ENCODE results near the gene CRYL1.

The CRYL1 gene

DNA sequence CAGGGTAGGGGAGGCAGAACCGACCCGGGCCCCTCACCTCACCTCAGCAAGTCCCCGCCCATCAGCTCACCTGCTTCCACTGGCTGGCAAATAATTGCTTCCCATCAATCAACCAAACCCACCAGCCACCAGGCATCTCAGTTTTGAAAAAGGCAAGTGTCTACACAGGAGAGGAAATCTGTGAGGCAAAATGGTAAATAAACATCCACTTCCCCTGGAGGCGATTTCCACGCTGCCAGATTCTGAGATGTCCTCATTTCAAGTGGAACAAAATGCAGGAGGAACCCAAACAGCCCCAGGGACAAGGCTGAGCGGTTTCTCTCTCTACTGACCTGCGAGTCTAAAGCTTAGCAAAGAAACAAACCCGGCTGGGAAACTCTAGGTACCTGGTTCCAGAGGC, 117.5 kb downstream of the CRYL1 start:
- Histone ChIP-seq H3K4me1 (ENCODE audit: low read length) (peaks cover 9% of the 10 kb centered on the region), H3K36me3 (replicated peaks; ENCODE audit: insufficient read depth, low read length) (no peaks in the 10 kb centered on the region), H4K20me1 (ENCODE audit: insufficient read depth, low read length) (no peaks in the 10 kb centered on the region), H3K27ac (ENCODE audit: low read length) (no peak overlapping the region), H2AFZ (ENCODE audit: low read length) (no peak overlapping the region), H3K9me3 (replicated peaks; ENCODE audit: insufficient read depth, low read length) (no peaks in the 10 kb centered on the region), H3K9ac (ENCODE audit: low read length) (no peak overlapping the region), H3K4me2 (ENCODE audit: low read depth, low read length) (no peak overlapping the region), H3K4me3 (ENCODE audit: low read length) (no peak overlapping the region), H3K9me2 (replicated peaks; ENCODE audit: insufficient read depth, low read length) (no peaks in the 10 kb centered on the region), H3K79me2 (ENCODE audit: low read length) (no peaks in the 10 kb centered on the region), H3F3A (ENCODE audit: insufficient read depth, low read length) (0 out of 2 replicates have a peak, but pooled peaks cover 2% of the 10 kb centered on the region), H3K27me3 (replicated peaks; ENCODE audit: insufficient read depth, low read length) (no peaks in the 10 kb centered on the region)
- DNase-seq: no peak
- TF ChIP-seq, protein P1, sequence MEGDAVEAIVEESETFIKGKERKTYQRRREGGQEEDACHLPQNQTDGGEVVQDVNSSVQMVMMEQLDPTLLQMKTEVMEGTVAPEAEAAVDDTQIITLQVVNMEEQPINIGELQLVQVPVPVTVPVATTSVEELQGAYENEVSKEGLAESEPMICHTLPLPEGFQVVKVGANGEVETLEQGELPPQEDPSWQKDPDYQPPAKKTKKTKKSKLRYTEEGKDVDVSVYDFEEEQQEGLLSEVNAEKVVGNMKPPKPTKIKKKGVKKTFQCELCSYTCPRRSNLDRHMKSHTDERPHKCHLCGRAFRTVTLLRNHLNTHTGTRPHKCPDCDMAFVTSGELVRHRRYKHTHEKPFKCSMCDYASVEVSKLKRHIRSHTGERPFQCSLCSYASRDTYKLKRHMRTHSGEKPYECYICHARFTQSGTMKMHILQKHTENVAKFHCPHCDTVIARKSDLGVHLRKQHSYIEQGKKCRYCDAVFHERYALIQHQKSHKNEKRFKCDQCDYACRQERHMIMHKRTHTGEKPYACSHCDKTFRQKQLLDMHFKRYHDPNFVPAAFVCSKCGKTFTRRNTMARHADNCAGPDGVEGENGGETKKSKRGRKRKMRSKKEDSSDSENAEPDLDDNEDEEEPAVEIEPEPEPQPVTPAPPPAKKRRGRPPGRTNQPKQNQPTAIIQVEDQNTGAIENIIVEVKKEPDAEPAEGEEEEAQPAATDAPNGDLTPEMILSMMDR (IDR thresholded peaks at IDR 0.05; ENCODE audit: low read length): no peak
- TF ChIP-seq EZH2 (optimal IDR thresholded peaks at IDR 0.05; ENCODE audit: low read depth, low read length): no peak
- TF ChIP-seq EZH2phosphoT487 (IDR thresholded peaks at IDR 0.05; ENCODE audit: low read length): no peak

DNA sequence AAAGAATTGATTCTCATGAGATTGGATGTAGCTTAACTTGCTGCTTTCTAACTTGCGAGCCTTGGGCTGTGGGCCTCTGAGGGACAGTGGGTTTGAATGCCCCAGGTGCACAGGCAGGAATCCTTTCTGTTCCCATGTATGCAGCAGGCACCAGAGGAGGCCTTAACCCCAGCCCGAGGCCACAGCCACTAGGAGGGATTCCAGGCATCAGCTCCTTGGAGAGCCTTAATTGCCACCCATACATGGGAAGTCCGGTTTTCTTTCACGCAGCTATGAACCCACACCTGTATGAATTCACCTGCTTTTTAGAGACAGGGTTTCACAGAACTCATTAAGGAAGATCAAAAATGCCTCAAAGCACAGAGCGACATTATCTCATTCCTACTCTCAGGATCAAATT, 117.9 kb downstream of the CRYL1 start:
- H3K4me2 ChIP-seq (ENCODE audit: low read depth, low read length): no peak overlapping the region
- no peak overlapping the region for H3K4me3 ChIP-seq (ENCODE audit: low read length)
- H3K79me2 ChIP-seq (ENCODE audit: low read length): no peaks in the 10 kb centered on the region
- TF ChIP-seq EZH2phosphoT487 (IDR thresholded peaks at IDR 0.05; ENCODE audit: low read length) (no peak), EZH2 (optimal IDR thresholded peaks at IDR 0.05; ENCODE audit: low read depth, low read length) (no peak)
- TF ChIP-seq, protein P1 (IDR thresholded peaks at IDR 0.05; ENCODE audit: low read length): no peak
- peaks cover 9% of the 10 kb centered on the region for H3K4me1 ChIP-seq (ENCODE audit: low read length)
- H2AFZ ChIP-seq (ENCODE audit: low read length): no peak overlapping the region
- no peaks in the 10 kb centered on the region for H3K27me3 ChIP-seq (replicated peaks; ENCODE audit: insufficient read depth, low read length)
- H3K36me3 ChIP-seq (replicated peaks; ENCODE audit: insufficient read depth, low read length): no peaks in the 10 kb centered on the region
- no peaks in the 10 kb centered on the region for H4K20me1 ChIP-seq (ENCODE audit: insufficient read depth, low read length)
- H3K27ac ChIP-seq (ENCODE audit: low read length): no peak overlapping the region
- no peaks in the 10 kb centered on the region for H3K9me3 ChIP-seq (replicated peaks; ENCODE audit: insufficient read depth, low read length)
- no peak for DNase-seq
- 0 out of 2 replicates have a peak, but pooled peaks cover 2% of the 10 kb centered on the region for H3F3A ChIP-seq (ENCODE audit: insufficient read depth, low read length)
- H3K9me2 ChIP-seq (replicated peaks; ENCODE audit: insufficient read depth, low read length): no peaks in the 10 kb centered on the region
- no peak overlapping the region for H3K9ac ChIP-seq (ENCODE audit: low read length)

DNA sequence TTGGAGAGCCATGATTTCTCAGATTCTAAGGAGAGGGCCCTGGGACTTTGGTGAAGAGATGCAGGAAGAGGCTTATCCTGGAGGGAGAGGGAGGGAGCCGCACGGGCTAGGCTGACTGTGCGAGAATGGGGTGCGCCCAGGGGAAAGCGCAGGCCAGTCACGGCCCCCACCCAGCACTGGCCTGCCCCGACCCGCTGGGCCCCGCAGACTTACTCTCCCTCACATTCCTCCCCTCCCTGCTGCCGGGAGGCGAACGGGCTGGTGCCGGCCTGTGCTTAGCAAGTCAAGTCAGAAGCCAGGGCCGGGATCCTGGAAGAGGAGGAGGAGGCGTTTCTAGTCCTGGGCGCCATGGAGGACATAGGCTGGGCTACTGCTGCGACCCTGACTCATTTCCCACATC, 120.0 kb downstream of the CRYL1 start:
- Histone ChIP-seq H4K20me1 (ENCODE audit: insufficient read depth, low read length) (no peaks in the 10 kb centered on the region), H3K27me3 (replicated peaks; ENCODE audit: insufficient read depth, low read length) (no peaks in the 10 kb centered on the region), H3K9me2 (replicated peaks; ENCODE audit: insufficient read depth, low read length) (no peaks in the 10 kb centered on the region), H3K4me1 (ENCODE audit: low read length) (no peaks in the 10 kb centered on the region), H3K79me2 (ENCODE audit: low read length) (no peaks in the 10 kb centered on the region), H2AFZ (ENCODE audit: low read length) (no peak overlapping the region), H3K9me3 (replicated peaks; ENCODE audit: insufficient read depth, low read length) (no peaks in the 10 kb centered on the region), H3K36me3 (replicated peaks; ENCODE audit: insufficient read depth, low read length) (no peaks in the 10 kb centered on the region), H3K4me3 (ENCODE audit: low read length) (no peak overlapping the region), H3K9ac (ENCODE audit: low read length) (no peak overlapping the region), H3F3A (ENCODE audit: insufficient read depth, low read length) (no peaks in the 10 kb centered on the region), H3K4me2 (ENCODE audit: low read depth, low read length) (no peak overlapping the region), H3K27ac (ENCODE audit: low read length) (no peak overlapping the region)
- DNase-seq: no peak
- TF ChIP-seq EZH2phosphoT487 (IDR thresholded peaks at IDR 0.05; ENCODE audit: low read length): no peak
- TF ChIP-seq EZH2 (optimal IDR thresholded peaks at IDR 0.05; ENCODE audit: low read depth, low read length): no peak
- TF ChIP-seq, protein P1 (IDR thresholded peaks at IDR 0.05; ENCODE audit: low read length): no peak

Measured in MM.1S (cell line).